ENCODE measurements around the gene TOLLIP.

The TOLLIP gene

GRCh38 chr11:1292018-1292643, 17.3 kb downstream of the TOLLIP start:
- Histone ChIP-seq H3K4me2 (ENCODE audit: low read length) (no peak overlapping the region), H3K27ac (no peak overlapping the region), H3K4me1 (no peaks in the 10 kb centered on the region), H3K27me3 (ENCODE audit: control insufficient read depth, insufficient read depth, low read length) (no peaks in the 10 kb centered on the region), H2AFZ (no peak overlapping the region), H3K4me3 (ENCODE audit: low read depth, low read length) (no peak overlapping the region), H3K9me3 (ENCODE audit: control insufficient read depth, low read length) (no peaks in the 10 kb centered on the region), H3K9ac (no peak overlapping the region), H3K79me2 (peaks cover 20% of the 10 kb centered on the region), H3K36me3 (ENCODE audit: control insufficient read depth, insufficient read depth, low read length) (no peaks in the 10 kb centered on the region)
- no peak for TF ChIP-seq CTCF (IDR thresholded peaks at IDR 0.05)

GRCh38 chr11:1291295-1292017, 18.0 kb downstream of the TOLLIP start:
- H3K4me2 ChIP-seq (ENCODE audit: low read length): no peak overlapping the region
- H2AFZ ChIP-seq: no peak overlapping the region
- no peak overlapping the region for H3K27ac ChIP-seq
- H3K4me3 ChIP-seq (ENCODE audit: low read depth, low read length): no peak overlapping the region
- H3K36me3 ChIP-seq (ENCODE audit: control insufficient read depth, insufficient read depth, low read length): no peaks in the 10 kb centered on the region
- H3K9me3 ChIP-seq (ENCODE audit: control insufficient read depth, low read length): no peaks in the 10 kb centered on the region
- no peaks in the 10 kb centered on the region for H3K4me1 ChIP-seq
- no peak overlapping the region for H3K9ac ChIP-seq
- no peak for TF ChIP-seq CTCF (IDR thresholded peaks at IDR 0.05)
- peaks cover 19% of the 10 kb centered on the region for H3K79me2 ChIP-seq
- H3K27me3 ChIP-seq (ENCODE audit: control insufficient read depth, insufficient read depth, low read length): no peaks in the 10 kb centered on the region

GRCh38 chr11:1290052-1291040, 19.1 kb downstream of the TOLLIP start:
- no peak overlapping the region for H2AFZ ChIP-seq

More at GRCh38 chr11:1290052-1291040, 19.1 kb downstream of the TOLLIP start:
- TF ChIP-seq CTCF (IDR thresholded peaks at IDR 0.05): no peak
- Histone ChIP-seq H3K9me3 (ENCODE audit: control insufficient read depth, low read length) (no peaks in the 10 kb centered on the region), H3K4me3 (ENCODE audit: low read depth, low read length) (no peak overlapping the region), H3K4me2 (ENCODE audit: low read length) (no peak overlapping the region), H3K36me3 (ENCODE audit: control insufficient read depth, insufficient read depth, low read length) (no peaks in the 10 kb centered on the region), H3K27me3 (ENCODE audit: control insufficient read depth, insufficient read depth, low read length) (no peaks in the 10 kb centered on the region), H3K4me1 (no peaks in the 10 kb centered on the region), H3K27ac (no peak overlapping the region), H3K79me2 (peaks cover 17% of the 10 kb centered on the region), H3K9ac (no peak overlapping the region)

Data from parathyroid adenoma (tissue), 2 donors.